Measurements from ENCODE around the gene ASAP2.

Gene ASAP2

DNA sequence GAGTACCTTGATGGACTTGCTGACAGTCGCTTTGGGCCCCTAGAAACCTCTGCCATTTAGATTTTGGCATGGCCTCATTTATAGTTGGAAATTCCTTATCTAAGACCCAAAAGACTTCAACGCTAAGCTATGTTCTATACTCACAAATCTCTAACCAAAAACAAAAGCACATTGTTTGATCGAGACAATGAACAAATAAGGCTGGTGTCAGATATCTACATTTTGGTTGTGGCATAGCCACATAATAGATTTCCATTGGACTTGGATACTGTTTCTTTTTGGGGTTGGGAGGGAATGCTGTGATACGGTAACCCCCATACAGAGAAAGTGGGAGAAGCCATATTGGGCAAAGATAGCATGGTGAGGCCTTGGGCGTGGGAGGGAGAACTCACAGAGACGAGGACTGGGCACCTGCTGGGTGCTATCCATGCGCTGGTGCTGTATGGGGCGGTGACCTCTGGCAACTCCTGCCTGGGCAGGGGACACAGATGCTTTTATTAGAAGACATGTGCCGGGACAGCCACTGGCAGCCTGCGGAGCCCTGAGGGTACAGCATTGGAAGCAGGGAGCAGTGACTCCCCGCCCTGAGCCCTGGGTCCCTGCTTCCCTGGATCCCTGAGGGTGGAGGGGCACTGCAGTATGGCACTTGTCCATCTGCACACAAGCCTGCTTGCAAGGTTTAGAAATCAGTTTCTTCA lies 97.1 kb downstream of the ASAP2 start:
- H3K4me3 ChIP-seq (ENCODE audit: low read depth, low read length), result no peak overlapping the region
- TF ChIP-seq, protein P1, sequence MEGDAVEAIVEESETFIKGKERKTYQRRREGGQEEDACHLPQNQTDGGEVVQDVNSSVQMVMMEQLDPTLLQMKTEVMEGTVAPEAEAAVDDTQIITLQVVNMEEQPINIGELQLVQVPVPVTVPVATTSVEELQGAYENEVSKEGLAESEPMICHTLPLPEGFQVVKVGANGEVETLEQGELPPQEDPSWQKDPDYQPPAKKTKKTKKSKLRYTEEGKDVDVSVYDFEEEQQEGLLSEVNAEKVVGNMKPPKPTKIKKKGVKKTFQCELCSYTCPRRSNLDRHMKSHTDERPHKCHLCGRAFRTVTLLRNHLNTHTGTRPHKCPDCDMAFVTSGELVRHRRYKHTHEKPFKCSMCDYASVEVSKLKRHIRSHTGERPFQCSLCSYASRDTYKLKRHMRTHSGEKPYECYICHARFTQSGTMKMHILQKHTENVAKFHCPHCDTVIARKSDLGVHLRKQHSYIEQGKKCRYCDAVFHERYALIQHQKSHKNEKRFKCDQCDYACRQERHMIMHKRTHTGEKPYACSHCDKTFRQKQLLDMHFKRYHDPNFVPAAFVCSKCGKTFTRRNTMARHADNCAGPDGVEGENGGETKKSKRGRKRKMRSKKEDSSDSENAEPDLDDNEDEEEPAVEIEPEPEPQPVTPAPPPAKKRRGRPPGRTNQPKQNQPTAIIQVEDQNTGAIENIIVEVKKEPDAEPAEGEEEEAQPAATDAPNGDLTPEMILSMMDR (IDR thresholded peaks at IDR 0.05; ENCODE audit: insufficient read depth, low read length, missing control alignments), result no peak
- DNase-seq (ENCODE audit: low read depth, low spot score), result no peak
- POLR2A ChIA-PET, result no interaction called here
- CTCF ChIA-PET, result no interaction called here

DNA sequence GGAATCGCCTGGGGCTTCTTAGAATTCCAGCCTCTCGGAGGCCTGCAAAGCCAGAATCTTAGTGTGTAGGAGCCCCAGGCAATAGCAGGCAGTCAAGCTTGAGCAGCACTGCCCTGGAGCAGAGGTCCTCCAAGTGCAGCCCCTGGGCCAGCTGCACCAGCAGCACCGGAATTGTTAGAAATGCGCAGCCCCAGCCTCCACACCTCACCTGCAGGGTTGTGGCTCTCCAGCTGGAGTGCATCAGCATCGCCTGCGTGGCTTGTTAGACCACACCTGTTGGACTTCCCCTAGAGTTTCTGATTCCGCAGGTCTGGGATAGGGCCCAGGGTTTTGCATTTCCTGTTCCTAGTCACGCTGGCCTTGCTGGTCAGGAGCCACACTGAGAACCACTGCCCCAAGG lies 100.3 kb downstream of the ASAP2 start:
- ChIA-PET POLR2A (no interaction called here), CTCF (no interaction called here)
- H3K4me3 ChIP-seq (ENCODE audit: low read depth, low read length), result no peak overlapping the region

DNA sequence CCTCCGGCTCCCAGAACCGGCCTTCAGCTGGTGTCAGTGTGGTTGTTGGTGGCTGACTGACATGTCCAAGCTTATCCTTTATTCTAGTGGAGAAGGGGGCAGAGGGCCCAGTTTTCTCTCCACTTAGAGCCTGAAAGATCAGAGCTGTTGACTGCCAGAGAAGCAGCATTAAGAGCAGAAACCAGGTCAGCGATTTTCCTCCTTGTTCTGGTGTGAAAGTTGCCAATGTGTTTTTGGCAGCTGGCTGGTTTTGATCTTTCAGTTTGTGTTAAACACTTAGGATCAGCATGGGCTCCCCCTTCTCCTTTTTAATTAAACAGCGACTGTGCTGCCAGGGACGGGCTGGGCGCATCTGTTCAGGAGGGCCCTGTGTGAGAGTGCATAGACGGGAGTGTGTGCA lies 100.9 kb downstream of the ASAP2 start:
- no peak overlapping the region for H3K4me3 ChIP-seq (ENCODE audit: low read depth, low read length)
- ChIA-PET CTCF (no interaction called here), POLR2A (interaction anchor here (0.6 kb wide), 1 partner anchor 272 kb away, joined by 3 read pairs; no protein-coding TSS in a partner anchor)
- no peak for DNase-seq (ENCODE audit: low read depth, low spot score)
- TF ChIP-seq, protein P1 (IDR thresholded peaks at IDR 0.05; ENCODE audit: insufficient read depth, low read length, missing control alignments), result no peak

More for the DNA sequence above, 100.3 kb downstream of the ASAP2 start:
- TF ChIP-seq, protein P1 (IDR thresholded peaks at IDR 0.05; ENCODE audit: insufficient read depth, low read length, missing control alignments), result no peak
- no peak for DNase-seq (ENCODE audit: low read depth, low spot score)

DNA sequence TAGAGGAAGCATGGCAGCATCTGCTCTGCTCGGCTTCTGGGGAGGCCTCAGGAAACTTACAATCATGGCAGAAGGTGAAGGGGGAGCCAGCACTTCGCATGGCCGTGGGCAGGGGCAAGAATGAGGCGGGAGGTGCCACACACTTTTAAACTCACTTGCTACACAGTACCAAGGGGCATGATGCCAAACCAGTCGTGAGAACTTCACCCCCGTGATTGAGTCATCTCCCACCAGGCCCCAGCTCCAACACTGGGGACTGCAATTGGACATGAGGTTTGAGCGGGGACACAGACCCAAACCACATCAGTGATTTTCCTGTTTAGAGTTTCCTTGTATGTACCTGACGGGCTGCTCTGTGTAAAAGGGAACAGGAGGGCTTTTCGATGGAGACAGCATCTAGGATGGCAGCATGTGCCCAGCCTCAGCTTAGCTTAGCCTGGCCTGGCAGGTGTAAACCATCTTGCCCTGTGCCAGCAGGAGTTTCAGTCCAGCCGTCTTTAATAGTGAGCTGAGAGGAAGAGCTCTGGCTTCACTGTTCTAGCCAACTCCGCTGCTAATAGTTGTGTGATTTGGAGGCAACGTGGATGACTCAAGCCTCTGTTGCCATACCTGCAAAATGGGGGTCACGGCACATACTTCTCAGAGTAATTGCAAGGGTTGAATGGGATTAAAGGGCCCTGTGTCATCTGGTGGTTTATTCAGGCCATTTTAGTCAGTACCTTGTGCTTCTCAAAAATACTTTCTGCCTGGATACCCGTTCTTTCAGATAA lies 101.8 kb downstream of the ASAP2 start:
- H3K4me3 ChIP-seq (ENCODE audit: low read depth, low read length), result no peak overlapping the region
- POLR2A ChIA-PET, result interaction anchor here (0.6 kb wide), 1 partner anchor 271 kb away, joined by 3 read pairs; no protein-coding TSS in a partner anchor
- DNase-seq (ENCODE audit: low read depth, low spot score), result no peak
- TF ChIP-seq, protein P1 (IDR thresholded peaks at IDR 0.05; ENCODE audit: insufficient read depth, low read length, missing control alignments), result no peak
- CTCF ChIA-PET, result no interaction called here

DNA sequence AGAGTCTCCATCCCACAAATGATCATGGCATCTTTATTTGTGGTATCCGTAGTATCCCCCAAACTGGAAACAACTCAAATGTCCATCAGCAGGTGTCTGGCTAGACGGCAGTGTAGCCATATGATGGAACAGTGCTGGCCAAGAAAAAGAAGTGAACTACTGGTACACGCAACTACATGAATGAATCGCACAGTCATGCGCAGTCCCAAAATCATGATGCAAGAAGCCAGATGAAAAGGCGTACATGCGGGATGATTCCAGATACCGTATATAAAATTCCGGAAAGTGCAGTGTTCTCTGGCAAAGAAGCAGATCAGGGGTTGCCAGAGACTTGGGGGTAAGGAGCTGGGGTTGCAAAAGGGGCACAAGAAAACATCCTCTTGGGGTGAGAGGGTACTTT lies 102.5 kb downstream of the ASAP2 start:
- TF ChIP-seq, protein P1 (IDR thresholded peaks at IDR 0.05; ENCODE audit: insufficient read depth, low read length, missing control alignments), result no peak
- ChIA-PET CTCF (interaction anchor here (1.2 to 1.9 kb wide), 2 partner anchors 26 to 62 kb away, joined by 4 to 5 read pairs; no protein-coding TSS in a partner anchor), POLR2A (interaction anchor here (3.1 kb wide), 1 partner anchor 20 kb away, joined by 20 read pairs; no protein-coding TSS in a partner anchor)
- no peak overlapping the region for H3K4me3 ChIP-seq (ENCODE audit: low read depth, low read length)
- DNase-seq (ENCODE audit: low read depth, low spot score), result no peak

DNA sequence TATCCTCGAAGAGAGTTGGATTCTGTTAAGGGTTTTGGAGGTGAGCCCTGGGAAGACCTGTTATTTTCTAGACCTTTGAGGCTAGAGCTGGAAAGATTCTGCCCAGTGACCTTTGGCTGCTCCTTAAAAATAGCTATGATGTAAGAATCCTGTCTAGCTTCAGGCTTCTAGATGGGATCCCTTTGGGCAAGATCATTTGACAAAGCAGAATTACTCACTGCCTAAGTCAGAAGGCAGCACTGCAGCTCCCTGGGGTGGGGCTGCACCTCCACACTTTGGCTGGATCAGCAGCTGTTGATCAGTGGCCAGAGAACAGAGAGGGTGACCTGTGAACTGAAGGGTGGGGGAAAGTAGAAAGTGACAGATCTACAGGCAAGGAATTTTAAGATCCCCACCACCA lies 103.8 kb downstream of the ASAP2 start:
- CTCF ChIA-PET, result interaction anchor here (0.9 to 1.9 kb wide), 10 partner anchors 8 to 437 kb away, joined by 3 to 8 read pairs (median 4); partner anchors contain the start of gene ASAP2
- POLR2A ChIA-PET, result interaction anchor here (1.2 to 3.1 kb wide), 2 partner anchors 21 to 147 kb away, joined by 4 to 20 read pairs; no protein-coding TSS in a partner anchor
- TF ChIP-seq, protein P1 (IDR thresholded peaks at IDR 0.05; ENCODE audit: insufficient read depth, low read length, missing control alignments), result no peak
- DNase-seq (ENCODE audit: low read depth, low spot score), result peak; percentile 77
- H3K4me3 ChIP-seq (ENCODE audit: low read depth, low read length), result no peak overlapping the region
